H1 (cell line): ENCODE data around the gene PMPCB. TPM values are rescaled to one million over a fixed set of nuclear protein-coding genes. Genes with fewer than 3 reads are reported as not detected.

Experiments
- CTBP2 ChIP-seq: IDR thresholded peaks from 2 replicates; pipeline ENCODE4 v1.7.0; 2011; ENCODE audit warnings: borderline replicate concordance, mild to moderate bottlenecking, moderate library complexity, mixed read lengths, low read length; ENCODE audit not compliant: insufficient read depth, insufficient read length
- EZH2 ChIP-seq: fragments of 200-600 bp; sonication (generic); IDR thresholded peaks from 2 replicates; pipeline ENCODE4 v1.7.1; 2012; ENCODE audit warnings: low read depth, mild to moderate bottlenecking, moderate library complexity, low read length, inconsistent platforms; ENCODE audit not compliant: severe bottlenecking
- HDAC2 ChIP-seq, 2 experiments: fragments of 300-600 bp in 1 of 2; sonication (generic) in 1 of 2; IDR thresholded peaks; 2 replicates each; pipeline ENCODE4 v1.6.1; 2011 to 2012; ENCODE audit warnings: low read depth in 2 of 2, low read length in 2 of 2, mild to moderate bottlenecking in 2 of 2, moderate library complexity in 2 of 2, borderline replicate concordance in 1 of 2, inconsistent platforms in 1 of 2
- polyA plus RNA-seq, 7 experiments: library from polyadenylated mRNA; depleted of rRNA in 3 of 7; stranded (reverse) in 5 of 7; unstranded in 2 of 7; fragments of >200 nt in 5 of 7; fragments of 200-250 nt in 2 of 7; gene quantifications; 1 replicate in 5 of 7; 2 replicates in 1 of 7; 4 replicates in 1 of 7; pipeline versions ENCODE4 v1.2.1 to v1.2.3, GENCODE V29; 2011 to 2013; ENCODE audit warnings: missing spikeins in 2 of 7, mixed read lengths in 2 of 7
- total RNA-seq: library from RNA; stranded (reverse); fragmentation: NEBNext Ultra II Directional; extraction: Animal tissue kit (Norgen Biotek cat#: 25700); gene quantifications from 2 replicates; pipeline ENCODE4 v1.2.1, GENCODE V29; 2021
- TF ChIP-seq, protein P1 (sequence below): fragments of 300-600 bp; sonication (generic); IDR thresholded peaks from 2 replicates; pipeline ENCODE4 v1.7.1; 2012; ENCODE audit warnings: low read length, moderate library complexity, mild to moderate bottlenecking, inconsistent platforms; ENCODE audit not compliant: insufficient replicate concordance

The PMPCB gene
- total and polyA plus RNA-seq, 2 of the 8 experiments (the other 6 are each of a cell fraction or from before 2014, with no cell fraction given): 60.6 to 83.5 TPM

DNA sequence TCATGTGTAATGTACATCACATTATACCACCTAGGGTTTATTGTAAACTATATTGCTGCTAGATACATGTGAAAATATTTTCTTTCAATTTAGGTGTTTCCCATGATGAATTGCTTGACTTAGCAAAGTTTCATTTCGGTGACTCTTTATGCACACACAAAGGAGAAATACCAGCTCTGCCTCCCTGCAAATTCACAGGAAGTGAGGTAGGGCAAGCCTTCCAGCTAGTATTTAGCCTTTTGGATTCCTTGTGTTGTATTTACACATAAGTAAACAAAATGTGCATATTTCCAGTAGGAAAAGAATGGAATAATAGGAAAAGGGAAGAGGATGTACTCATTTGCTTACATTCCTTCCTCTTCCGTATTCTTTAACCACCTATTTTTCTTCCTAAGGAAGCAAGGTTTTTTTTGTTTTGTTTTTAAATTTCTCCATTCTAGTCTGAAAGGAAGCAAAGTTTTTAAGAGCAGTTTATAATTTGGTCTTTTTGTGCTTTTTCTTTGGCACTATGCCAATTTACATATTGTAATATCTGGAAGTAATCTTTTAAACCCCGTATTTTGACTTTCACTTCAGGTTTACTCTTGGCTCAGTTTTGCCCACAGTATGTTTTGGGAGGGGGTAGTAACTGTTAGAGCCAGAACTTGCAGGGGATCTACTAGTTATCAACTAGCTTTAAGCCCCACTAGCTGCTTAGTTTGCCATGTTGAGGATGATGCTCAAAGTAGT is 10.4 kb downstream of the PMPCB start (continued):
- no peak for TF ChIP-seq CTBP2
- no peak for TF ChIP-seq HDAC2 (IDR thresholded peaks at IDR 0.05; ENCODE audit: borderline replicate concordance in 1 of 2, low read depth in 2 of 2, low read length in 2 of 2)
- no peak for TF ChIP-seq EZH2
- TF ChIP-seq, protein P1, sequence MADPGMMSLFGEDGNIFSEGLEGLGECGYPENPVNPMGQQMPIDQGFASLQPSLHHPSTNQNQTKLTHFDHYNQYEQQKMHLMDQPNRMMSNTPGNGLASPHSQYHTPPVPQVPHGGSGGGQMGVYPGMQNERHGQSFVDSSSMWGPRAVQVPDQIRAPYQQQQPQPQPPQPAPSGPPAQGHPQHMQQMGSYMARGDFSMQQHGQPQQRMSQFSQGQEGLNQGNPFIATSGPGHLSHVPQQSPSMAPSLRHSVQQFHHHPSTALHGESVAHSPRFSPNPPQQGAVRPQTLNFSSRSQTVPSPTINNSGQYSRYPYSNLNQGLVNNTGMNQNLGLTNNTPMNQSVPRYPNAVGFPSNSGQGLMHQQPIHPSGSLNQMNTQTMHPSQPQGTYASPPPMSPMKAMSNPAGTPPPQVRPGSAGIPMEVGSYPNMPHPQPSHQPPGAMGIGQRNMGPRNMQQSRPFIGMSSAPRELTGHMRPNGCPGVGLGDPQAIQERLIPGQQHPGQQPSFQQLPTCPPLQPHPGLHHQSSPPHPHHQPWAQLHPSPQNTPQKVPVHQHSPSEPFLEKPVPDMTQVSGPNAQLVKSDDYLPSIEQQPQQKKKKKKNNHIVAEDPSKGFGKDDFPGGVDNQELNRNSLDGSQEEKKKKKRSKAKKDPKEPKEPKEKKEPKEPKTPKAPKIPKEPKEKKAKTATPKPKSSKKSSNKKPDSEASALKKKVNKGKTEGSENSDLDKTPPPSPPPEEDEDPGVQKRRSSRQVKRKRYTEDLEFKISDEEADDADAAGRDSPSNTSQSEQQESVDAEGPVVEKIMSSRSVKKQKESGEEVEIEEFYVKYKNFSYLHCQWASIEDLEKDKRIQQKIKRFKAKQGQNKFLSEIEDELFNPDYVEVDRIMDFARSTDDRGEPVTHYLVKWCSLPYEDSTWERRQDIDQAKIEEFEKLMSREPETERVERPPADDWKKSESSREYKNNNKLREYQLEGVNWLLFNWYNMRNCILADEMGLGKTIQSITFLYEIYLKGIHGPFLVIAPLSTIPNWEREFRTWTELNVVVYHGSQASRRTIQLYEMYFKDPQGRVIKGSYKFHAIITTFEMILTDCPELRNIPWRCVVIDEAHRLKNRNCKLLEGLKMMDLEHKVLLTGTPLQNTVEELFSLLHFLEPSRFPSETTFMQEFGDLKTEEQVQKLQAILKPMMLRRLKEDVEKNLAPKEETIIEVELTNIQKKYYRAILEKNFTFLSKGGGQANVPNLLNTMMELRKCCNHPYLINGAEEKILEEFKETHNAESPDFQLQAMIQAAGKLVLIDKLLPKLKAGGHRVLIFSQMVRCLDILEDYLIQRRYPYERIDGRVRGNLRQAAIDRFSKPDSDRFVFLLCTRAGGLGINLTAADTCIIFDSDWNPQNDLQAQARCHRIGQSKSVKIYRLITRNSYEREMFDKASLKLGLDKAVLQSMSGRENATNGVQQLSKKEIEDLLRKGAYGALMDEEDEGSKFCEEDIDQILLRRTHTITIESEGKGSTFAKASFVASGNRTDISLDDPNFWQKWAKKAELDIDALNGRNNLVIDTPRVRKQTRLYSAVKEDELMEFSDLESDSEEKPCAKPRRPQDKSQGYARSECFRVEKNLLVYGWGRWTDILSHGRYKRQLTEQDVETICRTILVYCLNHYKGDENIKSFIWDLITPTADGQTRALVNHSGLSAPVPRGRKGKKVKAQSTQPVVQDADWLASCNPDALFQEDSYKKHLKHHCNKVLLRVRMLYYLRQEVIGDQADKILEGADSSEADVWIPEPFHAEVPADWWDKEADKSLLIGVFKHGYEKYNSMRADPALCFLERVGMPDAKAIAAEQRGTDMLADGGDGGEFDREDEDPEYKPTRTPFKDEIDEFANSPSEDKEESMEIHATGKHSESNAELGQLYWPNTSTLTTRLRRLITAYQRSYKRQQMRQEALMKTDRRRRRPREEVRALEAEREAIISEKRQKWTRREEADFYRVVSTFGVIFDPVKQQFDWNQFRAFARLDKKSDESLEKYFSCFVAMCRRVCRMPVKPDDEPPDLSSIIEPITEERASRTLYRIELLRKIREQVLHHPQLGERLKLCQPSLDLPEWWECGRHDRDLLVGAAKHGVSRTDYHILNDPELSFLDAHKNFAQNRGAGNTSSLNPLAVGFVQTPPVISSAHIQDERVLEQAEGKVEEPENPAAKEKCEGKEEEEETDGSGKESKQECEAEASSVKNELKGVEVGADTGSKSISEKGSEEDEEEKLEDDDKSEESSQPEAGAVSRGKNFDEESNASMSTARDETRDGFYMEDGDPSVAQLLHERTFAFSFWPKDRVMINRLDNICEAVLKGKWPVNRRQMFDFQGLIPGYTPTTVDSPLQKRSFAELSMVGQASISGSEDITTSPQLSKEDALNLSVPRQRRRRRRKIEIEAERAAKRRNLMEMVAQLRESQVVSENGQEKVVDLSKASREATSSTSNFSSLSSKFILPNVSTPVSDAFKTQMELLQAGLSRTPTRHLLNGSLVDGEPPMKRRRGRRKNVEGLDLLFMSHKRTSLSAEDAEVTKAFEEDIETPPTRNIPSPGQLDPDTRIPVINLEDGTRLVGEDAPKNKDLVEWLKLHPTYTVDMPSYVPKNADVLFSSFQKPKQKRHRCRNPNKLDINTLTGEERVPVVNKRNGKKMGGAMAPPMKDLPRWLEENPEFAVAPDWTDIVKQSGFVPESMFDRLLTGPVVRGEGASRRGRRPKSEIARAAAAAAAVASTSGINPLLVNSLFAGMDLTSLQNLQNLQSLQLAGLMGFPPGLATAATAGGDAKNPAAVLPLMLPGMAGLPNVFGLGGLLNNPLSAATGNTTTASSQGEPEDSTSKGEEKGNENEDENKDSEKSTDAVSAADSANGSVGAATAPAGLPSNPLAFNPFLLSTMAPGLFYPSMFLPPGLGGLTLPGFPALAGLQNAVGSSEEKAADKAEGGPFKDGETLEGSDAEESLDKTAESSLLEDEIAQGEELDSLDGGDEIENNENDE: no peak
- TF ChIP-seq, all 59 proteins: peak for 0
